H1 (cell line): ENCODE results near the gene INAFM1. TPM values are rescaled to one million over a fixed set of nuclear protein-coding genes. Genes with fewer than 3 reads are reported as not detected.

Source experiments
- CTCF ChIA-PET: fragments of 300-600 bp; sonication (Branson Sonifier 250); formaldehyde crosslinking; loops from one replicate; lab custom pipeline; 2021; ENCODE audit not compliant: partially characterized antibody; lab: Charles Lee
- POLR2A ChIA-PET: fragments of 300-600 bp; sonication (Branson Sonifier 250); formaldehyde crosslinking; loops from one replicate; lab custom pipeline; 2021; ENCODE audit warnings: inconsistent platforms; ENCODE audit not compliant: partially characterized antibody; lab: Charles Lee
- DNase-seq, 2 experiments: peaks; one replicate each; pipeline versions ENCODE4 v3.0.0 to v3.0.0-alpha.2; 2010 to 2022; ENCODE audit warnings: low spot score in 2 of 2, low read depth in 1 of 2, mixed read lengths in 1 of 2
- FAIRE-seq: peaks from 2 replicates; lab custom pipeline; 2011; peaks lifted over from hg19 to GRCh38; lab: Jason Lieb, UNC
- H2AFZ ChIP-seq: 2 replicates; pipeline ENCODE4 v1.8.1; 2012; ENCODE audit warnings: low read length, inconsistent platforms
- H2AK5ac ChIP-seq: 2 replicates; pipeline ENCODE4 v1.6.1; 2013; ENCODE audit warnings: low read depth, low read length
- H2BK120ac ChIP-seq: replicated peaks from 2 replicates; pipeline ENCODE3; 2013; ENCODE audit warnings: low read depth, low read length, inconsistent platforms
- H2BK12ac ChIP-seq: 2 replicates; pipeline ENCODE4 v1.6.1; 2013; ENCODE audit warnings: low read depth, low read length
- H2BK15ac ChIP-seq: 2 replicates; pipeline ENCODE4 v1.6.1; 2013; ENCODE audit warnings: low read length
- H2BK20ac ChIP-seq: 2 replicates; pipeline ENCODE4 v1.6.1; 2013; ENCODE audit warnings: low read length
- H2BK5ac ChIP-seq: 2 replicates; pipeline ENCODE4 v1.6.1; 2013; ENCODE audit warnings: low read depth, low read length
- H3K14ac ChIP-seq: 2 replicates; pipeline ENCODE4 v1.6.1; 2013; ENCODE audit warnings: inconsistent platforms; ENCODE audit not compliant: insufficient read length
- H3K18ac ChIP-seq: 2 replicates; pipeline ENCODE4 v1.6.1; 2013; ENCODE audit warnings: low read length; ENCODE audit errors: extremely low read depth
- H3K23ac ChIP-seq: 2 replicates; pipeline ENCODE4 v1.6.1; 2013; ENCODE audit warnings: inconsistent platforms; ENCODE audit not compliant: insufficient read length
- H3K23me2 ChIP-seq: 2 replicates; pipeline ENCODE4 v1.6.1; 2013; ENCODE audit warnings: low read depth, low read length
- H3K27ac ChIP-seq: 2 replicates; pipeline ENCODE4 v1.6.1; 2011; ENCODE audit warnings: low read depth, low read length, inconsistent platforms
- H3K27me3 ChIP-seq, 4 experiments: replicated peaks in 1 of 4; 1 replicate in 1 of 4; 2 replicates in 3 of 4; pipeline versions ENCODE4 v1.6.1 to v1.8.1; 2011 to 2013; ENCODE audit warnings: low read length in 3 of 4, mild to moderate bottlenecking in 3 of 4, inconsistent platforms in 2 of 4, mixed read lengths in 2 of 4, moderate library complexity in 1 of 4; ENCODE audit not compliant: control insufficient read depth in 3 of 4, insufficient read depth in 3 of 4; ENCODE audit errors: extremely low read depth in 1 of 4
- H3K36me3 ChIP-seq, 4 experiments: 2 replicates each; pipeline versions ENCODE4 v1.6.1 to v1.8.1; 2011 to 2013; ENCODE audit warnings: mild to moderate bottlenecking in 4 of 4, low read length in 3 of 4, moderate library complexity in 2 of 4, control low read depth in 1 of 4, inconsistent platforms in 1 of 4; ENCODE audit not compliant: insufficient read depth in 4 of 4, control insufficient read depth in 2 of 4
- H3K4ac ChIP-seq: replicated peaks from 2 replicates; pipeline ENCODE3; 2013; ENCODE audit warnings: low read length, low read depth, mixed read lengths, inconsistent platforms; ENCODE audit not compliant: insufficient read length
- H3K4me1 ChIP-seq, 4 experiments: replicated peaks in 1 of 4; 1 replicate in 1 of 4; 2 replicates in 3 of 4; pipeline versions ENCODE4 v1.6.1 to v1.8.1; 2011 to 2013; ENCODE audit warnings: low read length in 3 of 4, inconsistent platforms in 2 of 4, mixed read lengths in 1 of 4; ENCODE audit not compliant: insufficient read depth in 4 of 4, control insufficient read depth in 3 of 4
- H3K4me2 ChIP-seq, 2 experiments: 2 replicates each; pipeline versions ENCODE4 v1.6.1 to v1.8.1; 2011 to 2013; ENCODE audit warnings: low read depth in 2 of 2, low read length in 2 of 2, control low read depth in 1 of 2, inconsistent platforms in 1 of 2, mild to moderate bottlenecking in 1 of 2; ENCODE audit not compliant: insufficient read depth in 1 of 2
- H3K4me3 ChIP-seq, 4 experiments: fragments of 200-600, 300-600 bp in 1 of 4; sonication (generic), shearing (Covaris generic), sonication (Bioruptor Twin) in 1 of 4; 2 replicates each; pipeline versions ENCODE4 v1.5.1 to v1.8.1; 2011 to 2016; ENCODE audit warnings: low read length in 4 of 4, low read depth in 3 of 4, control low read depth in 2 of 4, inconsistent platforms in 2 of 4, mild to moderate bottlenecking in 2 of 4, mixed read lengths in 1 of 4, moderate library complexity in 1 of 4; ENCODE audit not compliant: insufficient read depth in 2 of 4; ENCODE audit errors: extremely low read depth in 1 of 4
- H3K56ac ChIP-seq: replicated peaks from 2 replicates; pipeline ENCODE3; 2013; ENCODE audit warnings: low read depth, mild to moderate bottlenecking, mixed read lengths, low read length, inconsistent platforms; ENCODE audit not compliant: insufficient read length
- H3K79me1 ChIP-seq: 2 replicates; pipeline ENCODE4 v1.6.1; 2013; ENCODE audit warnings: low read depth, low read length, control low read depth
- H3K79me2 ChIP-seq, 2 experiments: 2 replicates each; pipeline versions ENCODE4 v1.6.1 to v1.8.1; 2012 to 2013; ENCODE audit warnings: low read length in 2 of 2, mild to moderate bottlenecking in 2 of 2, inconsistent platforms in 1 of 2; ENCODE audit not compliant: insufficient read depth in 2 of 2, control insufficient read depth in 1 of 2
- H3K9ac ChIP-seq, 4 experiments: replicated peaks in 1 of 4; 1 replicate in 1 of 4; 2 replicates in 3 of 4; pipeline versions ENCODE4 v1.6.1 to v1.8.1; 2011 to 2013; ENCODE audit warnings: low read depth in 3 of 4, low read length in 3 of 4, control low read depth in 2 of 4, mild to moderate bottlenecking in 2 of 4, moderate library complexity in 2 of 4, inconsistent platforms in 1 of 4; ENCODE audit errors: extremely low read depth in 1 of 4
- H3K9me3 ChIP-seq, 2 experiments: 2 replicates each; pipeline versions ENCODE4 v1.6.1 to v1.8.1; 2012 to 2013; ENCODE audit warnings: mild to moderate bottlenecking in 2 of 2, moderate library complexity in 2 of 2, control low read depth in 1 of 2, inconsistent platforms in 1 of 2, low read depth in 1 of 2, low read length in 1 of 2, mixed read lengths in 1 of 2; ENCODE audit not compliant: insufficient read depth in 2 of 2
- H4K20me1 ChIP-seq, 2 experiments: replicated peaks in 1 of 2; 2 replicates each; pipeline versions ENCODE3 to v1.8.1; 2011 to 2013; ENCODE audit warnings: inconsistent platforms in 2 of 2, low read length in 2 of 2, mild to moderate bottlenecking in 1 of 2; ENCODE audit not compliant: insufficient read depth in 2 of 2, control insufficient read depth in 1 of 2
- H4K5ac ChIP-seq: 2 replicates; pipeline ENCODE4 v1.6.1; 2013; ENCODE audit warnings: low read length, low read depth, mixed read lengths, inconsistent platforms; ENCODE audit not compliant: insufficient read length
- H4K8ac ChIP-seq: 2 replicates; pipeline ENCODE4 v1.8.0; 2013; ENCODE audit warnings: mild to moderate bottlenecking, moderate library complexity, low read length, inconsistent platforms; ENCODE audit not compliant: insufficient read depth; ENCODE audit errors: extremely low read depth
- H4K91ac ChIP-seq: replicated peaks from 2 replicates; pipeline ENCODE3; 2013; ENCODE audit warnings: low read length, mixed read lengths, inconsistent platforms; ENCODE audit not compliant: insufficient read length
- BACH1 ChIP-seq: IDR thresholded peaks from 2 replicates; pipeline ENCODE4 v1.6.1; 2012; ENCODE audit warnings: low read length, improper control_type of control experiment
- EGR1 ChIP-seq: IDR thresholded peaks from 2 replicates; pipeline ENCODE4 v1.6.1; 2011; ENCODE audit warnings: low read depth, low read length, borderline replicate concordance
- KDM4A ChIP-seq: IDR thresholded peaks from one replicate; pipeline ENCODE4 v1.7.1; 2012; ENCODE audit warnings: low read depth, mild to moderate bottlenecking, moderate library complexity, low read length, inconsistent platforms; ENCODE audit not compliant: severe bottlenecking
- KDM5A ChIP-seq: fragments of 200-600 bp; IDR thresholded peaks from 2 replicates; pipeline ENCODE4 v1.7.1; 2012; ENCODE audit warnings: mild to moderate bottlenecking, low read length, inconsistent platforms, mixed read lengths
- POLR2A ChIP-seq, 2 experiments: IDR thresholded peaks; 1 replicate in 1 of 2; 2 replicates in 1 of 2; pipeline ENCODE4 v1.6.1; 2011; ENCODE audit warnings: low read depth in 2 of 2, low read length in 2 of 2, mild to moderate bottlenecking in 2 of 2; ENCODE audit errors: control extremely low read depth in 1 of 2
- RBBP5 ChIP-seq: IDR thresholded peaks from 2 replicates; pipeline ENCODE4 v1.7.1; 2012; ENCODE audit warnings: low read depth, mild to moderate bottlenecking, inconsistent platforms, low read length, moderate library complexity, borderline replicate concordance
- WGBS, 2 experiments: shearing (Covaris generic) in 1 of 2; methylation state at CpG; one replicate each; pipeline versions ENCODE4 v1.1.6 to v1.1.7; 2013 to 2015; ENCODE audit warnings: low lambda C conversion rate in 2 of 2, mixed read lengths in 2 of 2, inconsistent platforms in 1 of 2, low coverage in 1 of 2, missing lambda C conversion rate in 1 of 2; ENCODE audit not compliant: insufficient replicate concordance in 2 of 2, insufficient coverage in 1 of 2, insufficient read length in 1 of 2; ENCODE audit errors: extremely low coverage in 1 of 2, missing lambda C conversion rate in 1 of 2; 5-methylcytosine and 5-hydroxymethylcytosine counted together
- polyA plus RNA-seq, 7 experiments: library from polyadenylated mRNA; depleted of rRNA in 3 of 7; stranded (reverse) in 5 of 7; unstranded in 2 of 7; fragments of >200 nt in 5 of 7; fragments of 200-250 nt in 2 of 7; gene quantifications; 1 replicate in 5 of 7; 2 replicates in 1 of 7; 4 replicates in 1 of 7; pipeline versions ENCODE4 v1.2.1 to v1.2.3, GENCODE V29; 2011 to 2013; ENCODE audit warnings: missing spikeins in 2 of 7, mixed read lengths in 2 of 7
- total RNA-seq: library from RNA; stranded (reverse); fragmentation: NEBNext Ultra II Directional; extraction: Animal tissue kit (Norgen Biotek cat#: 25700); gene quantifications from 2 replicates; pipeline ENCODE4 v1.2.1, GENCODE V29; 2021

INAFM1 gene
- total and polyA plus RNA-seq, 2 of the 8 experiments (the other 6 are each of a cell fraction or from before 2014, with no cell fraction given), result 2.6 to 3.4 TPM

GRCh38 chr19:47274891-47275761 is 441 bp downstream of the INAFM1 start:
- H3K79me2 ChIP-seq, result no peaks in the 10 kb centered on the region
- no peaks in the 10 kb centered on the region; the same call in 1 of the 2 replicates for H3K79me1 ChIP-seq
- H3K4me2 ChIP-seq, result peak overlapping the region; percentile 67 to 82
- no peak overlapping the region for H2BK15ac ChIP-seq
- FAIRE-seq, result no peak
- no peaks in the 10 kb centered on the region for H3K9me3 ChIP-seq
- no peak overlapping the region for H3K4ac ChIP-seq
- H2BK20ac ChIP-seq, result no peak overlapping the region
- H3K18ac ChIP-seq, result no peak overlapping the region
- no peak overlapping the region for H2BK120ac ChIP-seq
- peaks cover 0 to 19% (median 8%) of the 10 kb centered on the region in 4 experiments; a peak in 6 of 7 replicates for H3K4me1 ChIP-seq
- DNase-seq, result peak in 1 of 2 experiments; percentile 77
- H2BK5ac ChIP-seq, result no peak overlapping the region
- no peak overlapping the region for H3K56ac ChIP-seq
- 16% methylated on average over 43 of the region's 82 CpGs; no CpG with 5 or more reads in 1 of the 2 experiments for WGBS, 2 experiments
- peaks cover 25% of the 10 kb centered on the region for H3K23me2 ChIP-seq
- H4K5ac ChIP-seq, result no peak overlapping the region
- H4K20me1 ChIP-seq, result peaks cover 0 to 11% of the 10 kb centered on the region in 2 experiments
- H4K91ac ChIP-seq, result no peak overlapping the region
- H2AK5ac ChIP-seq, result no peak overlapping the region
- peaks cover 0 to 10% (median 6%) of the 10 kb centered on the region in 4 experiments; a peak in 5 of 7 replicates for H3K27me3 ChIP-seq
- H3K27ac ChIP-seq, result no peak overlapping the region
- peak overlapping the region; percentile 45 to 72 (median 60) for H3K4me3 ChIP-seq
- H3K23ac ChIP-seq, result no peak overlapping the region
- H2BK12ac ChIP-seq, result no peak overlapping the region
- H3K14ac ChIP-seq, result no peak overlapping the region
- H4K8ac ChIP-seq, result no peak overlapping the region
- H2AFZ ChIP-seq, result no peak overlapping the region
- POLR2A ChIA-PET, result interaction anchor here (0.6 to 3.6 kb wide), 13 partner anchors 9 to 162 kb away, joined by 3 to 29 read pairs (median 3); partner anchors contain the start of genes CCDC9 and ZC3H4
- CTCF ChIA-PET, result interaction anchor here (0.7 to 2.4 kb wide), 5 partner anchors 9 to 116 kb away, joined by 3 to 17 read pairs (median 5); no protein-coding TSS in a partner anchor
- peak overlapping the region in 1 of 4 experiments; percentile 16; a peak in 1 of 7 replicates for H3K9ac ChIP-seq
- 0 out of 2 replicates have a peak, but pooled peaks have one; percentile 59 for TF ChIP-seq RBBP5
- TF ChIP-seq EGR1, result 0 out of 2 replicates have a peak, but pooled peaks have one; percentile 42
- no peak for TF ChIP-seq KDM5A
- peak; percentile 44; the same call in 1 of the 2 replicates for TF ChIP-seq BACH1
- peak in 1 of 2 experiments; percentile 46; a peak in 1 of 3 replicates for TF ChIP-seq POLR2A (IDR thresholded peaks at IDR 0.05; ENCODE audit: control extremely low read depth in 1 of 2, low read depth in 2 of 2, low read length in 2 of 2)
- peak; percentile 55 for TF ChIP-seq KDM4A
- TF ChIP-seq, all 59 proteins: peak for 5
- H3K36me3 ChIP-seq, result peaks cover 0 to 9% (median 2%) of the 10 kb centered on the region in 4 experiments; a peak in 3 of 8 replicates
